Spinal cord (tissue), 10 donors: ENCODE results near the gene COL26A1. TPM values are rescaled to one million over a fixed set of nuclear protein-coding genes. Genes with fewer than 3 reads are reported as not detected.

Experiments
- DNase-seq, 6 donors: peaks; one replicate each; pipeline versions ENCODE4 v3.0.0 to v3.0.0-alpha.2; 2013 to 2015; ENCODE audit warnings: low spot score in 6 of 6, low read depth in 4 of 6
- H3K27ac ChIP-seq: one replicate; pipeline ENCODE4 v1.5.1; 2013; ENCODE audit warnings: low read depth, low read length, control low read depth
- H3K27me3 ChIP-seq: one replicate; pipeline ENCODE4 v1.6.1; 2013; ENCODE audit warnings: low read length; ENCODE audit not compliant: control insufficient read depth, insufficient read depth
- H3K36me3 ChIP-seq: one replicate; pipeline ENCODE4 v1.6.1; 2013; ENCODE audit warnings: low read length; ENCODE audit not compliant: control insufficient read depth, insufficient read depth
- H3K4me1 ChIP-seq: one replicate; pipeline ENCODE4 v1.6.1; 2013; ENCODE audit warnings: low read length; ENCODE audit not compliant: control insufficient read depth, insufficient read depth
- H3K4me3 ChIP-seq: one replicate; pipeline ENCODE4 v1.5.1; 2013; ENCODE audit warnings: low read depth, low read length, control low read depth
- H3K9me3 ChIP-seq: one replicate; pipeline ENCODE4 v1.6.1; 2013; ENCODE audit warnings: low read length; ENCODE audit not compliant: control insufficient read depth, insufficient read depth
- WGBS: methylation state at CpG from one replicate; pipeline ENCODE4 v1.1.5; 2013; ENCODE audit warnings: missing lambda C conversion rate; ENCODE audit not compliant: insufficient coverage; 5-methylcytosine and 5-hydroxymethylcytosine counted together
- polyA plus RNA-seq, 2 donors: library from polyadenylated mRNA; unstranded; fragments of 120-200 nt; gene quantifications; one replicate each; pipeline ENCODE4 v1.2.1, GENCODE V29; 2013; ENCODE audit not compliant: insufficient read length in 2 of 2
- total RNA-seq, 2 donors: library from RNA; depleted of rRNA in 1 of 2; stranded (reverse); fragments of 120-200 nt in 1 of 2; fragments of >200 nt in 1 of 2; gene quantifications; one replicate each; pipeline versions ENCODE4 v1.2.3 to v1.2.4, GENCODE V29; 2013 to 2014
- donor health status: healthy.

COL26A1 gene
- total and polyA plus RNA-seq, 4 donors: 15.4 to 49.3 (median 28.6) TPM

DNA sequence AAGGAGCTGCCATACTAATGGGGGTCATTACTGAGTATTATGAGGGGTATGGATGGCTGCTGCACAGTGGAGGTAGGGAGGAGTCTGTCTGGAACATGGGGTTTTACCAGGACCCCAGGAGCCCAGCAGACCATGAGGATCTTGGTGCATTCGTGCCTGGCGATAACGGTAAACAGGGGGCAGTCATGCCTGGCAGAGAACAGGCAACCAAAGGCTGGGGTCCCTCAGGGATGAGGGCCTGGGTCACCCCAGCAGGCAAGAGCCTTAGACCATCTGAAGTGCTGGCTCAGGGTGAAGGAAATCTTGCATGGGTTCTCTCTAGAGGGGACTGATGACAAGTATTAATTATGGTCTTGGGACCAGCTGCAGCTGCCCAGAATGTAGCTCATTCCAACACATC, 220.3 kb downstream of the COL26A1 start:
- Histone ChIP-seq H3K9me3 (peaks cover 3% of the 10 kb centered on the region), H3K4me1 (peaks cover 4% of the 10 kb centered on the region), H3K36me3 (no peaks in the 10 kb centered on the region), H3K27ac (no peak overlapping the region), H3K4me3 (no peak overlapping the region), H3K27me3 (no peaks in the 10 kb centered on the region)
- 96% methylated on average over 3 of the region's 3 CpGs for WGBS
- no peak for DNase-seq

DNA sequence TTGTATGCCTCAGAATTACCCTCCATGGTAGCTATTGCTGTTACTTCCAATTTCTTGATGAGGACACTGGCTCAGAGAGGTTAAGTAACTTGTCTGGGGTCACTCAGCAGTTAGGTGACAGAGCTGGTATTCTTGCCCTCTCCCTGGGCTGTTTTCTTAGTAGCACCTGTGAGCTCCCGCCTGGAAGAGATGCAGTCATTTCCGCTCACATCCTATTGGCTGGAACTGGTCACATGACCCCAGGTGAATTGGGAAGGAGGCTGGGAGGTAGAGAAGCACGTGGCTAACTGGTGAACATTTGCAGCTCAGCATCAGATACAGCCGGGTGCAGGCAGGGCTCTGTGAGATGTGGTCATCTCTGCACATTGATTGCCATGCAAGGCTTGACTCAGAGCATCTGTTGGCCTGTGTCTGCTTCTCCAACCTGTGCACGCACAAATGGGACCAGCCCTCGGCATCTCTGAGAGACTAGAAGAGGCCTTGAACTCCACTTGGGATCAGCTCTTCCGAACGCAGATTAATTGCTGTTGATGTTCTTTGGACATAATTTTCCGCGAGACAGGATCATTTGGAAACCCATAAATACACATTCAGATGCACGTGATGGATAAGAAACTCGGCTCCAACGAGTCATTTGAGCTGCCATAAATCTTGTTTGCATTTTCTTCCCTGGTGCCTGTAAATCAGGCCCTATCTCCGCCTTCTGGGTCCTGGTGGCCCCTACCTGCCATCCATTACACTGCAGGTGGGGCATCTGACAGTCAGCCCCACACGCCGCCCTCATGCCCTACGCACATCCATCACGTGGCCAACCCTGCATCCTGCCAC, 223.6 kb downstream of the COL26A1 start:
- peaks cover 3% of the 10 kb centered on the region for H3K9me3 ChIP-seq
- WGBS: 49% methylated on average over 18 of the region's 18 CpGs
- peak in 1 of 6 donors; percentile 77 for DNase-seq
- H3K4me3 ChIP-seq: no peak overlapping the region
- no peaks in the 10 kb centered on the region for H3K27me3 ChIP-seq
- H3K27ac ChIP-seq: no peak overlapping the region
- peaks cover 4% of the 10 kb centered on the region for H3K4me1 ChIP-seq
- H3K36me3 ChIP-seq: no peaks in the 10 kb centered on the region

DNA sequence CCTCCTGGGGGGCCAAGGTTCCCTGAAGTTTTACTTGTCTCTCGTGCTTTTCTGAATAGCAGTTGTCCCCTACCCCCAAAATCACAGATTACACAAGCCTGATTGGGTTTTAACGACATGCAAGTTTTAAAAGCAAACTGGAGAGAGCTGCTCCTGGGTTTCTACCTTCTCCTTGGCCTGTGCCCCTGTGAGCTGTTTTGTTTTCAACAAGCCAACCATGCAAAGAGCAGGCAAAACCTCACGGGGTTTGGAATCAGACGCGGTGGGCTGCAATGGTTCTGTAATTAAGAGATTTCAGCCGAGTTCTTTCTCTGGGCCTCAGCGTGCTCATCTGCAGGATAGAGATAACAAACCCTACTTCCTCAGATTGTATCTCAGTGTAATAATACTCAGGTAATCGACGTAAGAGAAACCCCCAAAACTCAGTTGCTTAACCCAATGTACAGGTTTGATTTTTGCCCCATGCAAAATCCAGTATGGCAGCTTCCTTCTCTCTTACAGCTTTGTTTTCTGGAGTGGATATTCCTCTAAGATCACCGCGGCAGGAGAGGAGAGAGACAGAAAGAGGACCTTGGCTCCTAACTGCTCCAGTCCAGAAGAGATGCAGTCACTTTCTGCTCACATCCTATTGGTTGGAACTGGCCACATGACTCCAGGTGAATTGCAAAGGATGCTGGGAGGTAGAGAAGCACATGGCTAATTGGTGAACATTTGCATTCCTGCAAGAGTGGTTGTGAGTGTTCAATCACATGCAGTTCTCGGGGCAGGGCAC, 224.4 kb downstream of the COL26A1 start:
- H3K9me3 ChIP-seq: peaks cover 3% of the 10 kb centered on the region
- no peak overlapping the region for H3K27ac ChIP-seq
- no peak overlapping the region for H3K4me3 ChIP-seq
- H3K4me1 ChIP-seq: peaks cover 4% of the 10 kb centered on the region
- no peaks in the 10 kb centered on the region for H3K27me3 ChIP-seq
- 77% methylated on average over 5 of the region's 12 CpGs for WGBS
- DNase-seq: no peak
- no peaks in the 10 kb centered on the region for H3K36me3 ChIP-seq

DNA sequence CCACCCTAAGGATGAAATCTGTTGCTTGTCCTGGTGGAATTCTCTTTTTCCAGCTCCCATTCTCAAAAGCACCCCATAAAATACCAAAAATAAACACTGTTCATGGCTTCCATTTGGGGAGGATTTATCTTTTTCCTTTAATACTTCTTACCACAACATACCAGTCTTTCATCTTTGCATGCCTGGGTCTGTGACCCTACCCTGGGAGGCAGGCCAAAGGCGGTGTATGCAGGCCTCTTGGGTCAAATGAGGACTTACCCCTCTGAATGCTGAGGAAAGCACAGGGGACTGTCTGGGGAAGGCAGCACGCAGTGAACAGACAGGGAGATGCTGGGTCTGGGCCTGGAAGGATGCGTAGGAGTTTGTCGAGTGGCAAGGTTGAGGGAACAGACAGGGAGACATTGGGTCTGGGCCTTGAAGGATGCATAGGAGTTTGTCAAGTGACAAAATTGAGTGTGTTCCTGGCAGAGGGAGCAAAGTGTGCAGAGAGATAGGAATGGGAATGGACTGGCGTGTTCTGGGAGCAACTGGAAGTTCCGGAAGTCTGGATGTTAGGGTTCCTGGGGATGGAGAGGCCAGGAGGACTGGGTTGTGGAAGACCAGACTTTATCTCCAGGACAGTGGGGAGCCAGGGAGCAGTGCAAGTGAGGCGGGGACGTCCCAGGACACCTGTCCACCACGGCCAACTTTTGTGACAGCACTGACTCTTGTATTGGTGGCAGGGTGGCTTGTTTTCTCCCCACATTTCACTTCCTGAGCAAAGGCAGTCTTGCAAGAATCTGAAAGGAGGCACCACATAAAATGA, 225.7 kb downstream of the COL26A1 start:
- Histone ChIP-seq H3K27ac (no peak overlapping the region), H3K9me3 (no peaks in the 10 kb centered on the region), H3K4me3 (no peak overlapping the region), H3K27me3 (no peaks in the 10 kb centered on the region), H3K36me3 (no peaks in the 10 kb centered on the region), H3K4me1 (peaks cover 4% of the 10 kb centered on the region)
- DNase-seq: no peak
- 89% methylated on average over 7 of the region's 9 CpGs for WGBS

DNA sequence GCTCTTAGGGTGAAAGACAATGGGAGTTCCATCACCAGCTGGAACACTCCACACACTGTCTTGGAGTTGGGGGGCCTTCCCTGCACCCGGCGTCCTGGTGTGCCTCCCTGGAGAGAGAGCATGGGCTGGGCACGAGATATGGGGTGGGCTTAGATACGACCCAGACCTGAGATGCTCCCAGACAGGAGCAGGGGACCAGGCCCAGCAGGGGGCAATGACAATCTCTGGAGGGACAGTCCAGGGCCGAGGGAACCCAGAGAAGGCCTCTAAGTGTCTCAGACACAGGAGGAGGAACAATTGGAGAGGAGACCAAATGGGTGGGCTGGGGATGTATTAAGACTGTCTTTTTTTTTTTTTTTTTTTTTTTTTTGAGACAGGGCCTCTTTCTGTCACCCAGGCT, 226.4 kb downstream of the COL26A1 start:
- Histone ChIP-seq H3K9me3 (no peaks in the 10 kb centered on the region), H3K27me3 (no peaks in the 10 kb centered on the region), H3K36me3 (no peaks in the 10 kb centered on the region), H3K4me3 (no peak overlapping the region), H3K4me1 (peaks cover 4% of the 10 kb centered on the region), H3K27ac (no peak overlapping the region)
- no peak for DNase-seq
- 61% methylated on average over 3 of the region's 5 CpGs for WGBS

DNA sequence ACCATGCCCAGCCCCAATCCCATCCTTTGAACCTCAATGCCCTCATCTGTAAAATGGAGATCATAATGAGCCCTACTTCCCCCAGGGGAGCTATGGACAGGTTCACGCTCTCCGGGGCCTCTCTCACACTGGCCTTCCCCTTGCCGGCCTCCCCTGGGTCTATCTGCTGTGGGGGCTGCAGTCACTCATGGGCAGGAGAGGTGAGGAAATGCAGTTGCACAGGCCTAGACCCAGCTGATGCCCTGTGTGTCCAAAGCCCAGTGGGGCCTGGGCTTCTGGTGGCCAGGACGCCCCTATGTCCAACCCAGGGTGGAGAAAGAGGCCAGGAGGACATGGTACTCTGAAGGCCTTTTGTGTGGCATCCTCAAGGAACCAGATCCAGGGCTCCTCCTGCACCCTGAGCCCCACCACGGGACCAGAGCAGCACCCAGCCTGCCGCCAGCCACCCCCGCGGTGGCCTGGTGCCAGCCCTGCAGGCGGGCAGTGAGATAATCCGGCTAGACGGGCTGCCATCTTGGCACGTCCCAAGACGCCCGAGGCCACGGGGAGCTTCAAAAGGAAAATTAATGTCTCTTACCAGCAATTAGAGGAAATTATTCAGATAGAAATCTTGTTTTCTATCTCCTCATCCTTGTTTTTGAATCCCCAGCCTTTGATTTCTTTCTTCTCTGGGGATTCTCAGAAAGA, 227.4 kb downstream of the COL26A1 start:
- Histone ChIP-seq H3K4me3 (no peak overlapping the region), H3K27ac (no peak overlapping the region), H3K9me3 (no peaks in the 10 kb centered on the region), H3K36me3 (no peaks in the 10 kb centered on the region), H3K27me3 (no peaks in the 10 kb centered on the region), H3K4me1 (peaks cover 4% of the 10 kb centered on the region)
- WGBS: 88% methylated on average over 7 of the region's 15 CpGs
- DNase-seq: no peak

DNA sequence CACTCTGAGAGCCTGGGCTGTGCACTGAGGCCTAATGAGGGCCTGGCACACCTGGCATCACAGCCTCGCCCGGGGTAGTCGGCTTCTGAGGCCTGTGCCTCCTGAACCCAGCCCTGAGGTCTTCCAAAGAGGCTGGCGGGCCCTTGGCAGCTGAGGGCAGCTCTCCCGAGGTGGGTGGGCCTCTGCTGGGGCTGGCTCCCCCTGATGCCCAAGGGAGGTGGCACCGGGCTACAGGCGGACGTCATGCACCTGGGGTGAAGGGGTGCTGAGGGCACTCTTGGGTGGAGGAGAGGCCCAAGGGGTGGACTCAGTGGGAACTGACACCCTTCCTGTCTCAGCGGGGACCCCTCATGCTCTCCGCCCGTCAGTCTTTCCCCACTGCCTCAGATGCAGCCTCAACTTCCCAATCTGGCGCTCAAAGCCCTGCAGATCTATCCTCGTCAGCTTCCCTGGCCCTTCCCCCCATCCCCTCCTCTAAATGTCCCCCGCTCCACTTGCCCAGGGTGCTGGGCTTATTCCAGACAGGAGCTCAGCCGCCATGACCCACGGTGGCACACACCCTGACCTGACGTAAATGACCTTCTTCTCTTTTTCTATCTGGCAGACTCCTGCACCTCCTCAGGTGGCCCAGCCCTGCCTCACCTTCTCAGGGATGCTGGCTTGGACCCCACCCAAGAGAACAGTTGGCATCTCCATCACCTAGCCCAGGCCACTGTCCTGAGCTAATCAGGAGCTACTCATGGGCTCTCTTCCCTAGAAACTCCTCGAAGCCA, 228.2 kb downstream of the COL26A1 start:
- Histone ChIP-seq H3K4me1 (peaks cover 4% of the 10 kb centered on the region), H3K4me3 (no peak overlapping the region), H3K27ac (no peak overlapping the region), H3K9me3 (no peaks in the 10 kb centered on the region), H3K27me3 (no peaks in the 10 kb centered on the region), H3K36me3 (no peaks in the 10 kb centered on the region)
- DNase-seq: no peak
- 85% methylated on average over 17 of the region's 18 CpGs for WGBS

DNA sequence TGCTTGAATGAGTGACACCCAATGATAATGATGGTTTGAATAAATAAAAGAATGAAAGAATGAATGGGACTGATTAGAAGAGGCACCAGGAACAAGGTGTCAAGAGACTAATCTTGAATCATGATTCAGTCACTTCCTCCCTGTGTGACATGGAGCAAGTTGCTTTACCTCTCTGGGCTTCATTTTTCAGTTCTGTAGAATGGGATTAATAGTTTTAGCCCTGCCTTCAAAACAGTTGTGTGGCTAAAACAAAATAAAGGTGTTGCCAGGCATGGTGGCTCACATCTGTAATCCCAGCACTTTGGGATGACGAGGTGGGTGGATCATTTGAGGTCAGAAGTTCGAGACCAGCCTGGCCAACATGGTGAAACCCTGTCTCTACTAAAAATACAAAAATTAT, 228.8 kb downstream of the COL26A1 start:
- H3K9me3 ChIP-seq: no peaks in the 10 kb centered on the region
- no peak overlapping the region for H3K4me3 ChIP-seq
- no peak overlapping the region for H3K27ac ChIP-seq
- peaks cover 4% of the 10 kb centered on the region for H3K4me1 ChIP-seq
- WGBS: no CpG with 5 or more reads among the region's 2 CpGs
- no peak for DNase-seq
- H3K36me3 ChIP-seq: no peaks in the 10 kb centered on the region
- H3K27me3 ChIP-seq: no peaks in the 10 kb centered on the region
